Activated CD4-positive, CD25-positive, alpha-beta regulatory T cell treated with anti-CD3 and anti-CD28 coated beads, Interleukin-2, amount 50 U/mL, for 16 hours (primary cell): Measurements from ENCODE around the gene PDLIM7.

ENCODE experiments used
- DNase-seq: peaks from one replicate; pipeline ENCODE4 v3.0.0-alpha.2; 2020; ENCODE audit warnings: low read depth, low spot score

Gene PDLIM7

DNA sequence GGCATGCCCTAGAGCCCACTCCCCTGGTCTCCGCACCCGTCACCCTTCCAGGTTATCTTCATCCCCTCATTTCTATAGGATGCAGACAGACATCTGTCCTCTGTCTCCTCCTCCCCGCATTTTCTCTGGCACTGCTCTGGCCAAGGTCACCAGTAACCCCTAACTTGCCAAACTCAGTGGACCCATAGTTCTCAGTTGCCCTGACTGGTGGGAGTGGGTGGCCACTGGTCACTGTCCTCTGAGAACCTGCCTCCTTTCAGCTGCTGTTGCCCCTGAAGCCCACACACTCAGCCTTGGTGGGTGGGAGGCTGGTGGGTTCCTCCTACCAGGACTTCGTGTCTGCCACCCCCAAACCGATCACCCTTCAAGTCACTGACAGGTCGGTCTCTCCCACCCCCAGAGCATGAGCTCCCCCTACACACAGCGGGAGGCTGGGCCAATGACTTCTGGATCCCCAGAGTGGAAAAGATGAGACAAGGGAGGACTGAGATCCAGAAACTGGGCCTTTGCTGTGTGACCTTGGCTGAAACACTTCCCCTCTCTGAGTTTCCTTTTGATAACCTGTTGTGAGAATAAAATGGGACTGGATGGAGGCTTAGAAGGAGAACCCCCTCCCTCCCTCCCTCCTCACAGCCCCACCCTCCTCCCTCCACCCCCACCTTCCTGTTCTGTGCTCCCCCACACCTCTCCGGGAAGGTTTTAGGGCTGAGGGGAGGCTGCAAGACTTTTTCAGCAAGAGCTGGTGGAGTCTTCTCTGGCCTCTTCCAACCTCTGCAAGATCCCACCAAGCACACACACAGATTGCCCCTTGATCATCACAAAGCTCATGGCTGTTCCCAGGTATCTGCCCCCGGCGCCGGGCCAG lies 21.6 kb downstream of the PDLIM7 start:
- DNase-seq, result no peak

DNA sequence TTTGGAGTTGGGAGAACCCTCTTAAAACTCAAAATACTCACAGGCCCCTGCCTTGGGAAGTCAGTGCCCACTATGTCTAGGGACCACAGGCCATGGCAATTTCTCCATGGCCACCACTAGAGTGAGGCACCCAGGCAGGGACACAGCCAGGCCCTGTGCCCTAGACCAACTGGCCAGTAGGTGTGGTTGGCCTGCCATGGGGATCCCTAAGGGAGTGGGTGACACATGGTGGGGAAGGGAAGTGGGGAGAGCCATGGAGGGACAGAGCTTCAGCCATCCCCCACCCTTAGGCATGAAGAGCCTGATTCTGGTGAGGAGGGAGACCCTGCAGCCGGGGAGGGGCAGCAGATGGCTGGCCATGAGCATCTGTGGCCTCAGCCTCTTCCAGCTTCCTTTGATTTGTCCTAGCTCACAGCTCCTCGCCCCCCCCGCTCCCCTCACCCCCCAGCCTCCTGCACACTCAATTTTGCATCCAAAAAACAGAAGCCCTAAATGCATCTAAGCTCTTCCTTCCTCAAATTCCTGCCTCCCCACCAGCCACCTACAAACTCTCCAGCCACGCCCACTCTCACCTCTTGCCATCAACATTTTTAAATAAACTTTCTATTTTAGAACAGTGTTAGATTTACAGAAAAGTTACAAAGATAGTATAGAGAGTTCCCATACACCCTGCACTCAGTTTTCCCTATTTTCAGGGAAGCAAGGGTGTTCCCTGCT lies 22.4 kb downstream of the PDLIM7 start:
- DNase-seq, result no peak

- no peak for DNase-seq
These were observed 23.4 kb downstream of the PDLIM7 start for GRCh38 chr5:177474002-177474476.

DNA sequence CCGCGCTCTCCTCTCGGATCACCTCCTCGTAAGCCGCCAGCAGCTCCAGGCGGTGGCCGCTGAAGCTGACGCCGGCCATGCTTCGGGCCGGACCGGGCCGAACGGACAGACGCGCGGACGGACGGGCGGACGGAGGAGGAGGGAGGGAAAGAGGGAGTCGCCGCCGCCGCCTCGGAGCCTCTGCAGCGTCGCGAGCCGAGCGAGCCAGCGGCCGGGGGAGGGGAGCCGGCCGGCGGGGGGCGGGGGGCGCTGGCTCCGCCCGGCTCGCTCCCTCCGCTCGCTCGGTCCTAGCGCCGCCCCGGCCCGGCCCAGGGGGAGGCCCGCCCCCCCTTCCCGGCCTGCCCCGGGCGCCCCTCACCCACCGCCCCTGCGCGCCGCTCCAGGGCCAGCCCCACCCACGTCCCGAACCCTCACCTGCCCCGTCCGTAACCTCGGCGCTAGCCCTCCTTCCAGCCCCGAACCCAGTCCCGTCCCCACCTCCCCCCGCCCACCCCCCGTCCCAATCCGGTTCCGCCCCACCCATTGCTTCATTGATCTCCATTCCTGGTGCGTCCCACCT lies 23.9 kb downstream of the PDLIM7 start, which contains the start of gene DBN1:
TSS of gene DBN1 (minus strand) at position 192 of the 559 bp plus-strand sequence. CDS start at position 79, 113 bp downstream.
- no peak for DNase-seq

DNA sequence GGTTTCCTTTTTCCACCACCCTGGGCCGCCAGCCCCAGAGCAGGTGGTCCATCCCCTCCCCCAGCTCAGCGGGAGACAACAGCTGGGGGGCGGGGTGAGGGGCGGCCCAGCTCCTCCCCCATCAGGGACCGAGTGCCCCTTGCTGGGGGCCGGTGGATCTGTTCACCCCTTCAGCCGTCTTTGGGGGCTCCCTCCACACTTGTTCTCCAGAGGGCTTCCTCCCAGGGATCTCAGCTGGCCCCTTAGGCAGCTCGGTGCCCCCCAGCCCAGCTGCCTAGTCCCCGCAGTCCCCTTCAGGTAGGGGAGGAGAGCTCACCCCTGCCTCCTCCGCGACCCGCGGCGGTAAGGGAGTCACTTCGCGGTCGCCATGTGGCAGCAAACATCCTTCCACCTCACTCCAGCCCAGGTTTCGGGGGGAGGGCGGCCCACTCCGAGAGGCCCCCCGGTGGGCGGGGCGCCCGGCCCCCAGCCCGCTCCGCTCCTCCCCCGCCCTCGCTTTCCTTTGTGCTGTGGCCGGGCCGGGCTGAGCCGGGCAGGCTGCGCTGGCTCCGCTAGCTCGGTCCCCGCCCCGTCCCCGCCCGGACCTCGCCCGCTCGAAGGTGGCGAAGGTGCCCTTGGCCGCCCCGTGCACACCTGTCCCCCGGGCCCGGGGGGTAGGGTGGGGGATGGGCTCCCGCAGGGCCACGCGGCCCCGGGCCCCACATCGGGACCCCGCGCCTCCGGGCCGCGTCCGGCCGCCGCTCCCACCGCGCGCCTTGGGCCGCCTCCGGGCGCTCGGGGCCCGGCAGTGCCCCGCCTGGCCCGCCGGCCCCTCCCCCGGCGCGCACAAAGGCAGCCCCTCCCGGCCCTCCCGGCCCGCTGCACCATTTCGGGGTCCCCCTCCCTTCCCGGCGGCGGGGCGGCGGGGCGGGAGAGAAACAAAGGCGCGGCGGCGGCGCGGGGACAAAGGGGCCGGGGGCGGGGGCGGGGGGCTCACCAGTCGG lies 24.7 kb downstream of the PDLIM7 start:
- no peak for DNase-seq

DNA sequence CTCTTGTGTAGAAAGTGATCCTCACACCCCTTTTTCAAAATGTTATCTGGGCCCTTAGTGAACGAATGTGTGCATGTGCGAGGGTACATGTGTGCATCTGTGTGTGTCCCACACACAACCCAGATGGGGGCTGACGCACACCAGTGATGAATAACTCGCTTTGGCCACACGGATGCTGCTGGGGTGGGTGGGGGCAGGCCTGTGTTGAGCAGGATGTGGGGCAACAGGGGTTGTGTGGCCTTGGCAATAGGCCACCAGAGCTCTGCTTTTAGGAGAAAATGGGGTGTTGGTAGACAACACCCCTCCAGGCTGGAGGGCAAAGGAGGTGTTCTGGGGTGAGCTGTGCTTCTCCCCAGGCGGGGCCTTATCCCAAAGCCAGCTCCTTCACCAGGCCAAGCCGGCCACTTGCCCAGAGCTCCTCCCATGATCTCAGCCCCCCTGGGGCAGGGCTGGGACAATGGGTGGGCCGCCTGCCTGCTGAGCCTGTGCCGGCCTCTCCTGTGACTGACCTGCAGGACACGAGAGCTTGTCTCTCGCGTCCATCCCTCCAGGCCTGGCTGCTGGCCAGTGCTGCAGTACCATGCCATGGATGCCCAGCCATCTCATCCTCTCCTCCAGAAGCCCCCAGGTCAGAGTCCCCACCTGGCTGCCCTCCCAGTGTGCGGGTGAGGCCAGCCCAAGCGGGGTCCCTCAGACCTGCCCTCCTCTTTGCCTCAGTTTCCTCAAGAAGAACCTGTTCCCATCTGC lies 25.6 kb downstream of the PDLIM7 start:
- no peak for DNase-seq

GRCh38 chr5:177470759-177471536 lies 26.5 kb downstream of the PDLIM7 start:
- no peak for DNase-seq

DNA sequence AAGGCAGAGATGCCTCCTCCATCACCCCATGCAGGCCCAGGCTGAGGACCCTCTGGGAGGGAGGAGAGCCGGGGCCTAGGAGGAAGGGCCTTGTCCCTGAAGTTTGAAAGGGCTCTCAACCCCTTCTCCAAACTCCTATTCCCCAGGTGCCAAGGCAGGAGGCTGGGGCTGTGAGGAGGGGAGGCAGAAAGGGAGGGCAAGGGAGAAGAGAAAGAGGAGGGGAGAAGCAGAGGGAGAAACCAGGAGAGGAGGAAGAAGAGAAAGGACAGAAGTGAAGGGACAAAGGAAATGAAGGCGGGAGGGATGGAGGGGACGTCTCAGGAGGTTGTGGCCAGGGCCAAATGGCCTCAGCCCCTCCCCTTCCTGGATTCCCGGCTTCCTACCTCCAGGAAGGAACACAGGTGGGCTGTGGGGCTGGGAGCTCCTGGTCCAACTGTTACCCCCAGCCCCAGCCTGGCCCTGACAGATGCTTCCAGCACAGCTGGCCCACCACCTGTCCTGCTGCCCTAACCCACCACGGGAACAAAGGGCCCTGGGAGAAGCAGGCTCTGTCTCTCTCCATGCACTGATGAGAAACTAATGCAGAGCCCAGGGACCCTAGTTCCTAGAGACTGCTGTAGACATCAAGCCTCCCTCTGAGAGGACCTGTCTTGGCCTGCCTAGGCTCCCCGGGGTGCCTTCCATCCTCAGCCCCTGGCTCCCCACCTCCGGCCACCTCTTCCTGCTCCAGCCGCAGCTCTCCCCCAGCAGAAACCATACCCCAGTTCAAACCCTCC lies 27.5 kb downstream of the PDLIM7 start:
- no peak for DNase-seq

GRCh38 chr5:177468685-177469628 lies 28.4 kb downstream of the PDLIM7 start:
- no peak for DNase-seq

- no peak for DNase-seq
These were observed 29.1 kb downstream of the PDLIM7 start for GRCh38 chr5:177468329-177468684.

GRCh38 chr5:177467436-177467835 lies 30.0 kb downstream of the PDLIM7 start:
- DNase-seq, result no peak

- DNase-seq, result no peak
These were observed 30.5 kb downstream of the PDLIM7 start for GRCh38 chr5:177466861-177467260.

GRCh38 chr5:177465044-177465443 lies 32.4 kb downstream of the PDLIM7 start:
- DNase-seq, result no peak

- no peak for DNase-seq
These were observed 35.3 kb downstream of the PDLIM7 start for GRCh38 chr5:177462021-177462670.

- no peak for DNase-seq
These were observed 37.4 kb downstream of the PDLIM7 start for GRCh38 chr5:177459819-177460628.

- DNase-seq, result no peak
These were observed 38.0 kb downstream of the PDLIM7 start for GRCh38 chr5:177459357-177459756.
